ENCODE measurements around the gene C19orf85. TPM values are rescaled to one million over a fixed set of nuclear protein-coding genes. Genes with fewer than 3 reads are reported as not detected.

The C19orf85 gene
- total RNA-seq, 1 donor from 2014 or later = not detected

GRCh38 chr19:55434356-55434919 is 30.1 kb downstream of the C19orf85 start:
- Histone ChIP-seq H3K27ac (no peak overlapping the region), H3K27me3 (peaks cover 15% of the 10 kb centered on the region), H3K4me3 (no peak overlapping the region), H3K4me1 (no peaks in the 10 kb centered on the region), H3K9me3 (no peaks in the 10 kb centered on the region), H3K36me3 (no peaks in the 10 kb centered on the region)
- DNase-seq (ENCODE audit: low spot score in 2 of 2) = no peak
- TF ChIP-seq CTCF (IDR thresholded peaks at IDR 0.05) = no peak
- intact Hi-C loops (cut with DNase I) = no loop called here

GRCh38 chr19:55433292-55433691 is 31.3 kb downstream of the C19orf85 start:
- DNase-seq (ENCODE audit: low spot score in 2 of 2) = no peak
- TF ChIP-seq CTCF (IDR thresholded peaks at IDR 0.05) = no peak
- peaks cover 15% of the 10 kb centered on the region for H3K27me3 ChIP-seq
- no peaks in the 10 kb centered on the region for H3K9me3 ChIP-seq
- intact Hi-C loops (cut with DNase I) = no loop called here
- H3K36me3 ChIP-seq = no peaks in the 10 kb centered on the region
- no peaks in the 10 kb centered on the region for H3K4me1 ChIP-seq
- no peak overlapping the region for H3K27ac ChIP-seq
- no peak overlapping the region for H3K4me3 ChIP-seq

DNA sequence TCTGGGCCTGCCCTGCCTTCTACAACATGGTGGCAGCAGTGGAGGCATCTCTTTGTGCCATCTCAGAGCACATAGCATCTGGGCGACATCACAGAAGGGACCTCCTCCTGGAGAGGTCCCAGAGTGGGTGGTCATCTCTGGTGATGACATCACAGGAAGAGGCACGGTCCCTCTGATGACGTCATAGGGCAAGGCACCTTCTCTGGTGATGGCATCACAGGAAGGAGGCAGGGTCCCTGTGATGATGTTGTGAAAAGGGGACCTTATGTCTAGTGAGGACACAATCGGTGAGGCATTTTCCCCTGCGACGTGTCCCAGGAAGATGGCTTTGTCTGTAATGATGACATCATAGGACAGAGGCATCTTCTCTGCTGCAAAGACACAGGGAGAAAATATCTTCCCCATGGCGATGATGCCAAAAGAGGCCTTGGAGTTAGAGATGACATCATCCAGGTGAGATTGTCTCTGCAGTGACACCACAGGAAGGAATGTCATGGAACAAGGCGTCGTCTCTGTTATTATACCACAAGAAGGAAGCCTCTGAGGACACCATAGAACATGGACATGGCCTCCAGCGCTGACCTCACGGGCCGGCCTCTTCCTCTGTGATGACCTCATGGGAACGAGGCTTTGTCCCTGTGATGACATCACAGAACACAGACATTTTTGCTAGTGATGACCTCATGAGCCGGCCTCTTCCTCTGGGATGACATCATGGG is 32.2 kb downstream of the C19orf85 start:
- Histone ChIP-seq H3K27ac (no peak overlapping the region), H3K36me3 (no peaks in the 10 kb centered on the region), H3K4me1 (no peaks in the 10 kb centered on the region), H3K4me3 (no peak overlapping the region), H3K27me3 (peaks cover 10% of the 10 kb centered on the region), H3K9me3 (no peaks in the 10 kb centered on the region)
- no peak for DNase-seq (ENCODE audit: low spot score in 2 of 2)
- TF ChIP-seq CTCF (IDR thresholded peaks at IDR 0.05) = no peak
- intact Hi-C loops (cut with DNase I) = no loop called here

DNA sequence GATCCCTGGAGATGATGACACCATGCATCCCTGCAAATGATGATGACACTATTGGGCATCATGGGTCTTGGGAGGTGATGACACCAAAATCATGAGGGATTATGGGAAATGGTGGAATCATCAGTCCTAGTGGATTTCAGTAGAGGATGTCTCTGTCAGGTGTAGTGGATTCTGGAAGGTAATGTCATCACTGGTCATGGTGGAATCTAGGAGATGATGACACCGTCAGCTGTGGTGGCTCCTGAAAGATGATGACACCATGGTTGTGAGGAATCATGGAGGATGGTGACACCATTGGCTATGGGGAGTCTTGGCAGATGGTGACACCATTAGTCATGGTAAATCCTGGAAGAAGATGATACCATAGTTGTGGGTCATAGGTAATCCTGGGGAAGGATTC is 33.4 kb downstream of the C19orf85 start:
- Histone ChIP-seq H3K27ac (no peak overlapping the region), H3K4me1 (no peaks in the 10 kb centered on the region), H3K36me3 (no peaks in the 10 kb centered on the region), H3K9me3 (no peaks in the 10 kb centered on the region), H3K4me3 (no peak overlapping the region), H3K27me3 (peaks cover 10% of the 10 kb centered on the region)
- DNase-seq (ENCODE audit: low spot score in 2 of 2) = no peak
- TF ChIP-seq CTCF (IDR thresholded peaks at IDR 0.05) = no peak
- intact Hi-C loops (cut with DNase I) = no loop called here

DNA sequence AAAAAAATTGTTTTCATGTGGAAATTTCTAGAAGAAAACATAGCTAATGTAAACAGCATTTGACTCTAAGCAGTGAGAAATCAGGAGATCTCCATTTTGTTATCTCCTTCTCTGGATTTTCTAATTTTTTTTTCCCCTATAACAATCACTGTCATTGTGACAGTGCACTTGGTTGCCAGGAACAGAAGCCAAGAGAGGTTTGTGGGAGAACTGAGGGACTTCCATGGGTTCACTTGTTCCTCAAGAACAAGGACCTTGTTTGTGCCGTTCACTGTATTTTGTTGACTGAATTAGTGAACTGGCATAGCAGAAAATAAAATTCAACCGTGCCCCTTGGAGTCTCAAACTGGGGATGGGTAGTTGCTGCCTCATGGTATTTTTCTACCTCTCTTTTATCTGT is 38.5 kb downstream of the C19orf85 start:
- TF ChIP-seq CTCF (IDR thresholded peaks at IDR 0.05) = no peak
- intact Hi-C loops (cut with DNase I) = no loop called here
- DNase-seq (ENCODE audit: low spot score in 2 of 2) = no peak
- Histone ChIP-seq H3K27ac (no peak overlapping the region), H3K27me3 (no peaks in the 10 kb centered on the region), H3K36me3 (no peaks in the 10 kb centered on the region), H3K4me3 (no peak overlapping the region), H3K4me1 (no peaks in the 10 kb centered on the region), H3K9me3 (no peaks in the 10 kb centered on the region)

Data from ascending aorta (tissue), 2 donors.